HG03039 (cell line): ENCODE measurements around the gene HSD17B1.
"Not testable (repeated sequence)": the region's sequence is repeated elsewhere in the genome, so short reads cannot be mapped to it uniquely, and the experiment has no call there.

Experiments used
- ATAC-seq: cut with Tn5 transposase; IDR thresholded peaks from one replicate; pipeline ENCODE4 v1.9.1; 2021; ENCODE audit warnings: mild to moderate bottlenecking, moderate library complexity; ENCODE audit not compliant: unreplicated experiment

Gene HSD17B1

GRCh38 chr17:42552736-42553135, at the start of gene HSD17B1:
HSD17B1 (plus strand) TSS chr17:42552923; CDS start chr17:42552934, 11 bp downstream.
- ATAC-seq, result not testable (repeated sequence)

- no peak for ATAC-seq
Measured at GRCh38 chr17:42502926-42503325, 49.8 kb upstream of the HSD17B1 start.

GRCh38 chr17:42507671-42508070, 45.1 kb upstream of the HSD17B1 start:
- no peak for ATAC-seq

DNA sequence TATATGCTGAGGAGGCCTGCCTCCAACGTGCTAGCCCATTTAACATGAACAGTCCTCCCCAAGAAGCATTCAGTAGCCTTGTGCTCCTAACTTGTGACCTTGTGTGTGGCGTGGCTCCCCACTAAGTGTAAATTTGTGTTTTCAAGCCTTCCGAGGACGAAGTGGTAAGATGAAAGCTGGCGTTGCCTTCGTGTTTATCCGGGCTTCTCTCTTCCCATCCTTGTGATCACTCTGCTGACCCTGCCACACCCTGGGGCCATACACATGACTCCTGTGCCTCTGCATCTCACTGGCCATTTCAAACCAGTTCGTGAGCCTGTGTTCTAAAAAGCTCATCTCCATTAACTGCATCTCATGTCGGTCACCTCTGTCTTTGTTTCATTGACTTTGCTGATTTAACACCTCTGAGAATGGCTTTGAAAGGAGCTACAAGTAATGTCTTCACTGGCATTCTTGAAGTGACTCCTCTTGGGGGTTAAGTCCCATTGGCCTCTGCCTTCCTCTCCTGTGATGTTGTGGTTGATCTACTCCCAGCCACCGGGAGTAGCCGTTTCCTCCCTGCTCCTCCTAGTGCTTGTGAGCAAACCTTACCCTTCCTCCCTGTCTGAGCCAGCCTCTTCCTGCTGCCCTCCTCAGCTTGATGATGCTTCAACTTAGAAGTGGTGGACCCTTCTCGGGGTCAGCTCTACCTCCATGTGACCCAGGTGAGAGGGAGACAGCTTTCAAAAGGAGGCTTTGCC, 44.1 kb upstream of the HSD17B1 start:
- no peak for ATAC-seq

- no peak for ATAC-seq
Measured at GRCh38 chr17:42509409-42509808, 43.3 kb upstream of the HSD17B1 start.

- ATAC-seq, result no peak
Measured at GRCh38 chr17:42509841-42510240, 42.9 kb upstream of the HSD17B1 start.

- no peak for ATAC-seq
Measured at GRCh38 chr17:42512246-42512645, 40.5 kb upstream of the HSD17B1 start.

GRCh38 chr17:42512733-42513251, 39.9 kb upstream of the HSD17B1 start:
- no peak for ATAC-seq

GRCh38 chr17:42513686-42514085, 39.0 kb upstream of the HSD17B1 start:
- no peak for ATAC-seq

DNA sequence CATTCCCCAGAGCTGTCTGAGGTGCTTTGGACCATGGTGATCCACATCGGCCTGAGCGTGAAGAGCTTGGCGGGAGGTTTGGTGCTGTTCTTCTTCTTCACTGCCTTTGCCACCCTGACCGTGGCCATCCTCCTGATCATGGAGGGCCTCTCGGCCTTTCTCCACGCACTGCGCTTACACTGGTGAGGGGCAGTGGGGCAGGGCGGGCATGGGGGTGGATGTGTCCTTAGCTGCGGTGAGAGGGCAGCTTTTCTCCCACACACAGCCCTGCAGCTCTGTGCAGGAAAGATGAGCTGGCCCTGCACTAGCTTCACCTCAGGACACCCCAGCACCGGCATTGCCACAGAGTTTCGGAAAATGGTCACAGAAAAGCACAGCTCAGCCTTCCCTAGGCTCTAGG, 38.4 kb upstream of the HSD17B1 start:
- no peak for ATAC-seq

DNA sequence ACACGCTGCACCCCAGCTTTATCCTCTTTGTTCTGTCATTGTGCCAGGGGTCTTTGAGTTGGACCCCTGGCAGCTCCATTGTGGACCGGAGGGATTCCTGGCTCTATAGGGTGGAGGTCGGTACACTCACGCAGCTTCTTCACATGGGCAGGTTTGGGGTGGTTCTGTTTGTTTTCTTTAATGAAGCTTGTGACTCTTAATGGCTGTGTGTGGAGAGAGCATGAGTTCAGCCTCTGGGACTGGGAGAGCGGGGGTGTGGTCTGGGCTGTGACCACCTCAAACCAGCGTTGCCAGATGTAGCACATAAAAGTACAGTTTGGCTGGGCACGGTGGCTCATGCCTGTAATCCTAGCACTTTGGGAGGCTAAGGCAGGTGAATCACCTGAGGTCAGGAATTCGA, 37.9 kb upstream of the HSD17B1 start:
- no peak for ATAC-seq

DNA sequence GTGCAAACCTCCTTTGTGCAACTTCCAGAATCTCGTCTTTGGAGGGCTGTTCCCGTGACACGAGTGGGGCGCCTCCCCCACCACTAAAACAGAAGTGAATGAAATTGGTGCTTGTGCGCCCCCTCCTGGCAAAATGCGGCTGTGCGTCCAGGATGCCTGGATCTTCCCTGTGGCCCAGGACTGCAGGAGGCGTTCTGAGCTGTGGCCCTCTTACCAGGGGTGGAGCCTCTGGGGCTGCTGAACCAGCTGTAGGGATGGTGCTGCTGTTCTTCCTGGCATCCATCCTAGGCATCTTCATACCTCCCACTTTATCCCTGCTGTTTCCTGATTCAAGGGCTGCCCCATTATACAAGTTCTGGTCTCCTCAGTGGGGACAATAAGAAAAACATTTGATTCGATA, 35.2 kb upstream of the HSD17B1 start:
- no peak for ATAC-seq

- ATAC-seq, result no peak
Measured at GRCh38 chr17:42518046-42518754, 34.5 kb upstream of the HSD17B1 start.

DNA sequence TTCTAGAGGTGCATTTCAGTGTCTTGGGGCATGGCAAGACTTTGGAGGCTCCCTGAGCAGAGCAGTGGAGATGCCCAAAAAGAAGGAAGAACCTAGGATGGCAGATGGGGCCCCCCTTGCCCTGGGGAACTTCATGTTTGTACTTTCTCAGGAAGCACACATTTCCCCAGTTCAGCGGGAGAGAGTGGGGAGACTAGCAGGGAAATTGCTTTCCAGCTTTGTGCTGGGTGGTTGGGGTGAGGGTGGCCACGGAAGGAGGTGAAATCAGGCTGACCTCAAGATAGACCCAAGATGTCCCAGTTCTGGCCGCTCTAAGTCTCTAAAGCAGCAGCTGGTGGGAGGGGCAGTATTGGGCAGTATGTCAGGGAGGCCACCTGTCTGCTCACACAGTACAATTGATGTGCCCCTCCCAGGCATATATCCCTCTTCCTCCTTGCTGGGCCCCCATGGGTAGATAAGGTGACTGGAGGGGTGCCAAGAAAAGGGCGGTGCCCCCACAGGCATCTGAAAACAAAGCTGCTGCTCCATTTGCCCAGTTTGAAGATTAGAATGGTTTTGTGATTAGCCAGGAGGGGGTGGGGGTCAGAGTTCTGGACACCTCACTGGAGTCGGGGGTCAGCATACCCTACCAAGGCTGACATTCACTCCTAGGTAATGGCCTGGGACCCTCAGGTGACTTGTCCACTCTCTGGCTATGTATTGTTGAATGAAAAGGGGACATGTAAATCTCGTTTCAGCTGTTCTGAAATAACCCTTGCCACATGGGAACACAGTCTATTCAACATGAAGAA, 33.8 kb upstream of the HSD17B1 start:
- ATAC-seq, result no peak

GRCh38 chr17:42519546-42520491, 32.9 kb upstream of the HSD17B1 start:
- no peak for ATAC-seq

DNA sequence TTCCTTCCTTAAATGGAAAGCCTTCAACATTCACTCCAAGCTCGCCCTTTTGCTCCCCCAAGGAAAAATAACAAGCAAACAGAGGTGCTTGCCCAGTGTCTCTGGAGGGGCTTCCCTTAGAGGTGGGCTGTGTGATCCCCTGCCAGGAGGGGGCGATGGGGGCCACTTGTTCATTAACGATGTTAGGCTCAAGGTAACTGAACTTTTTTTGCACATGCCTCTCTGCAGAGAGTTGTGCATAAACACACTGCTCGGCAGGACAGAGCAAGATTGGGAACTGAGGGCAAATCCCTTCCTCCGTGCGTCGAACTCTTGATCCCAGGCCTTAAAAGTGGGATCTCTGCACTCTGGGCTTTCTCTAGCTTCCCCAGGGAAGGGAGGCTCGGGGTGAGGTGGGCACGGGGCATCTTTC, 32.2 kb upstream of the HSD17B1 start:
- ATAC-seq, result no peak

GRCh38 chr17:42521036-42521435, 31.7 kb upstream of the HSD17B1 start:
- ATAC-seq, result no peak

DNA sequence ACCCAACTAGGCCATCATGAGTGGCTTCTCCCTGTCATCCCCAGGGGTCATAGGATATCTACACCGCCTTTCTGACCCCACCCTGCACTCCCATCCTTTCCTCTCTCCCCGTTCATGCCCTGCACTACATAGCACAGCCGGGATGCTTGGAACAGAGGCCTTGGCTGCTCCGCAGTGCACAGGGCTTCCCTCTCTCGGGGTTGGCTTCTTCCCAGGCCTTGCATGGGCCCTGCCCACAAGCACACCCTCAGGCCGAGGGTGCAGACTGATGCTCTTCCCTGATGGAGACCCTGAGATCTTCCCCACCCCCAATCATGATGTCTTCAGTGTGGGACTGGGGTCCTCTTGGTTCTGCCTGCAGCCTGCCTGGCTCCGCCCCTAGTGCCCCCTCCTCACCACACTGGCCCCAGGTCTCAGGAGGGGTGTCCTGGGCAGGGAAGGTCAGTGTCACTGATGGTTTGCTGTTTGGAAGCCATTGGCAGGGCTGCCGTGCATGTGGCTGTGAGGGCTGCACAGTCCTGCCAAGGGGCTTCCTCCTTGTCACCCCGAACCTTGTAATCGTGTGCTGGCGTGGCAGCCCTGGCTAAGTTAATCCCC, 31.0 kb upstream of the HSD17B1 start:
- ATAC-seq, result no peak

DNA sequence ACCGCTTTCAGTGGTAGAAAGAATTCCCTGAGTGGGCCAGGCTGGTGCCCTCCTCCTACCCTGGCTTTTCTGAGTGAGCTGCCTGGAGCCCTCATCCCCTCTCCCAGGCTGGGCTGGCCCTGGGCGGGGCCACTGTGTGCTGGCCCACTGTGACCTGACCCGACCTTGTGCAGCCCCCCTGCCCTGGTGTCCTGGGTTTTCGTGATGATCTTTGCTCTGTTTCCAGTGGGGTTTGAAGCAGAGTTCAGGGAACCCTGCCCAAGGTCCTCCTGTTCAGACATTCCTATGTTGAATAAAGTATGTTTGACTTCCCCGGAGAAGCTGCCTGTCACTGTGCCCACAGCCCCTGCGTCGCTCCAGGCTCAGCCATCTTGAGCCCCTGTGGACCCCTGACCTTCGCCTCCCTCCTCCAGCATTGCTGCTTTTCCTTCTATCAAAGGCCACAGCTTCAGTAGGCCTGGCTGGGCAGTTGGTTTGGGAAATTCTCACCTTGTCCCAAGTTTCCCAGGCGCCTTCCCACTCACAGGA, 30.4 kb upstream of the HSD17B1 start:
- ATAC-seq, result no peak
